ENCODE results near the gene MXRA8.
"Not testable (repeated sequence)": the region's sequence is repeated elsewhere in the genome, so short reads cannot be mapped to it uniquely, and the experiment has no call there.

MXRA8 gene, protein sequence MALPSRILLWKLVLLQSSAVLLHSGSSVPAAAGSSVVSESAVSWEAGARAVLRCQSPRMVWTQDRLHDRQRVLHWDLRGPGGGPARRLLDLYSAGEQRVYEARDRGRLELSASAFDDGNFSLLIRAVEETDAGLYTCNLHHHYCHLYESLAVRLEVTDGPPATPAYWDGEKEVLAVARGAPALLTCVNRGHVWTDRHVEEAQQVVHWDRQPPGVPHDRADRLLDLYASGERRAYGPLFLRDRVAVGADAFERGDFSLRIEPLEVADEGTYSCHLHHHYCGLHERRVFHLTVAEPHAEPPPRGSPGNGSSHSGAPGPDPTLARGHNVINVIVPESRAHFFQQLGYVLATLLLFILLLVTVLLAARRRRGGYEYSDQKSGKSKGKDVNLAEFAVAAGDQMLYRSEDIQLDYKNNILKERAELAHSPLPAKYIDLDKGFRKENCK

DNA sequence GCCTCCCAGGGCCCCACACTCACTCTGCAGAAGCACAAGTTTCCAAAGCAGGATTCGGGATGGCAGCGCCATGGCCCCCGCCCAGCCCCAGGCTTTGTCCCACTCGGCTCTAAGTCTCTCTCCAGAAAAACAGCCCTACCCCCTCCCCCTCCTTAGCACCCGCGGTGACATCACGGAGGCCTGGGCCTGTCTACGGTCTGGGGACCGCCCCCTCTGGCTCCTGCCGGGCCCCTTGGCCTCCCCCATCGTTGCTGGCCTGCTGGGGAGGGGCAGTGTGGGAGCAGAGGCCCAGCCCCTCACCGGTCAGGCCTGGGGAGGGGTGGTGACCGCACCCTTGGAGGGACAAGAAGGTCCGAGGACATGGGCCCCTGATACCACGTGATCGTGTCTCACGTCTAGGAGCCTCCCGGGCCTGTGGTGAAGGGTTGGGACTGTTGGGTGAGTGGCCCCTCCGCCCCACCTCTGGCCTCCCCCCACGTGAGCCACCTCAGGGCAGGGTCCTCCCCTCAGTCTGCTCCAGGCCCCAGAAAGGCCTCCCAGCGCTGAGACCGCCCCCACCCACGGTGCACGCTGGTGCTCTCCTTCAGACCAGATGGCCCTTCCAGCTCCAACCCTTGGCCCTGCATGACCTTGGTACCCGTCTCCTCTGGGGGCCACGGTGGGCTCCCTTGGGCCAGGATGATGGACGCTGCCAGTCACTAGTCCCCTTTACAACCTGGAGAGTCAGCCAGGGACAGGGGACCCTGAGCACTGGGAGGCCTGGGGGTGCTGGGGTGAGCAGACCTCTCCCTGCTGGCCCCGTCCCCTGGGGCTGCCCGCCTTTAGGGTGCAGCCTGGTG, at the start of gene MXRA8:
MXRA8 (minus strand) TSS at position 123 of the 839 bp plus-strand sequence; CDS start at position 72, 51 bp downstream.
- no peak for DNase-seq

DNA sequence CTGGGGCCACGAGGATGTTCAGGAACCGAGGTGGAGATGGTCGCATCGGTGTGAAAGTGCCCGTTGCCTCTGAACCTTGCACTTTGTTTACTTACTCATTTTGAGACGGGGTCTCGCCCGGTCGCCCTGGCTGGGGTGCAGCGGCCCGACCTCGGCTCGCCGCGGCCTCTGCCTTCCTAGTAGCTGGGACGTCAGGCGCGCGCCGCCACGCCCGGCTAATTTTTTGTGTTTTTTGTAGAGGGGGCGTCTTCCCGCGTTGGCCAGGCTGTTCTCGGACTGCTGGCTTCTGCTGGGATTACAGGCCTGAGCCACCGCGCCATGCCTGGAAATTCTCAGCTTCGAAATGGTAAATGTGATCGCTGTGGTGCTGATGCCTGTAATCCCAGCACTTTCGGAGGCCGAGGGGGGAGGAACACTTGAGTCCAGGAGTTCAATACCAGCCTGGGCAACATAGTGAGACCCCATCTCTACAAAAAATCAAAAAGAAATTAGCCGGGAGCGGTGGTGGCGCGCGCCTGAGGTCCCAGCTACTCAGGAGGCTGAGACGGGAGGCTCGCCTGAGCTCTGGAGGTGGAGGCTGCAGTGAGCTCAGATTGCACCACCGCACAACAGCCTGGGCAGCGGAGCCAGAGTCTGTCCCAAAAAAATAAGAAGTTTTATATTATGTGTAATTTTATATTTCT, 49.4 kb upstream of the MXRA8 start:
- no peak for DNase-seq

DNA sequence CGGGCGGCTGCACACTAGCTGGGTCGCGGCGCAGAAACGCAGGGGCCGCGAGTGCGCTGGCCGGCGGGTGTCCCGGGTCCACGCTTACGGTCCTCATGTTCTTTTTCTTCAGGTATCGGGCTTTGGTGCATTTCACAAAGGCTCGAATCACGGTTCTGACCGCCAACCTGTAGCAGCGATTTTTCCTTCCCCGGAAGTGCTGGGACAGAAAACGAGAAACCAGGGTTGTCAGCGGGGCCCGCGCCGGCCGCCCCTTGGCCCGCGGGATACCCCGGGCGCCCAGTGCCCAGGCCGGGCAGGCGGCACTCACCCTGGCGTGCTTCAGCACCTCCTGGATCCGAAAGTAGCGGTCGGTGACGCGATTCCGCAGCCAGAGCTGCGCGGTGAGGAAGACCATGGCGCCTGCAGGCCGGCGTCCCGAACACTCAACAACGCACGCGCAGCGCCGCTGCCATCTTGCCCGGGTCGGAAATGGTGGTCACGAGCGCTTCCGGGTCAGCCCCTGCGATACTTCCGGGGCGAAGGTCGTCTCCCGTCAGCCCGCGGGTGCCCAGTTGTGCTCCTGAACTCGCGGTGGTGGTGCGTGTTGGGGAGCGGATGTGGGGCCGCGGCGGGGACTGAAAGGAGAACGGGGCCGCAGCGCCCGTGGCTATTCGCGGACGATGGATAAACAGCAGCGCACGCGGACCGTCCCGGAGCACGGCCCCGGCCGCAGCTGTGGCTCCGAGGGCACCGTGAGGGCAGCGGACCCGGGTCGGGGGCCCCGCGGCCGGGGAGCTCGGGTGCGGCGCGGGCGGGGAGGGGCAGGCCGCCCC, 48.7 kb upstream of the MXRA8 start, which contains the start of gene MRPL20:
MRPL20 (minus strand) TSS at position 473 of the 815 bp plus-strand sequence; CDS start at position 397, 76 bp downstream.
- peak; percentile 81 to 89 for DNase-seq

DNA sequence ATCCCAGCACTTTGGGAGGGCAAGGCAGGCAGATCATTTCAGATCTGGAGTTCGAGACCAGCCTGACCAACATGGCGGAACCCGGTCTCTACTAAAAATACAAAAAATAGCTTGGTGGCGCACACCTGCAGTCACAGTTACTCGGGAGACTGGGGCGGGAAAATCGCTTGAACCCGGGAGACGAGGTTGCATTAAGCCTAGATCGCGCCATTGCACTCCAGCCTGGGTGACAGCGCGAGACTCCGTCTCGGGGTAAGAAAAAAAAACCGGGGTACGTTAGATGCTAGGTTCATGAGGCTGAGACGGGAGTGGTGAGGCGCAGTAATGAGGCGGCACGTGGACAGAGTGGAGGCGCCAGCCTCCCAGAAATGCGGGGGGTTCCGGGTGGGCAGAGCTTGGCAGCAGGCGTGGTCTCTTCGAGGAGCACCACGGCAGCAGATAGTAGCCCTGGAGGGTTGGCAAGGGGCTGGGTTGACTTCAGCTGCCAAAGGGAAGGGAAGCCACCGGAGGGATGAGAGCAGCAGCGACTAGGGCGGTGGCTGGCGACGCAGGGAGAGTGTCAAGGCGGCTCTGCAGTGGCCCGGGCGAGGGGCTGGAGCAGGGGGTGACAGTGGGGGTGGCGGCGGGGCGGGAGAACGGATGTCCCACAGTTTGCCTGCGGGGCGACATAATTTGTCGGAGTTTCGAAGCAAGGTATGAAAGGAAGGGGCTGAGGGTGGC, 47.9 kb upstream of the MXRA8 start:
- no peak for DNase-seq

DNA sequence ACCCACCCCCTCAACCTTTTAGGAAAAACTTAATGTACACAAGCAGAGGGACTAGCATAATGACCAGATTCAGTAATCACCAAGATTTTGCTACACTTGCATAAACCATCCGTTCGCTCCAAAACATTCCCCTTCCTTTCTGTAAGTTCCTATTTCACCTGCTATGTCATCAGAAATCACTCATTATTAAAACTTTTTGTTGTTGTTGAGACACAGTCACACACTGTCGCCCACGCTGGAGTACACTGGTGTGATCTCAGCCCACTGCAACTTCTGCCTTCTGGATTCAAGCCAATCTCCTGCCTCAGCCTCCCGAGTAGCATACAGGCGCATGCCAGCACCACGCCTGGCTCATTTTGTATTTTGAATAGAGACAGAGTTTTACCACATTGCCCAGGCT, 45.3 kb upstream of the MXRA8 start:
- no peak for DNase-seq

DNA sequence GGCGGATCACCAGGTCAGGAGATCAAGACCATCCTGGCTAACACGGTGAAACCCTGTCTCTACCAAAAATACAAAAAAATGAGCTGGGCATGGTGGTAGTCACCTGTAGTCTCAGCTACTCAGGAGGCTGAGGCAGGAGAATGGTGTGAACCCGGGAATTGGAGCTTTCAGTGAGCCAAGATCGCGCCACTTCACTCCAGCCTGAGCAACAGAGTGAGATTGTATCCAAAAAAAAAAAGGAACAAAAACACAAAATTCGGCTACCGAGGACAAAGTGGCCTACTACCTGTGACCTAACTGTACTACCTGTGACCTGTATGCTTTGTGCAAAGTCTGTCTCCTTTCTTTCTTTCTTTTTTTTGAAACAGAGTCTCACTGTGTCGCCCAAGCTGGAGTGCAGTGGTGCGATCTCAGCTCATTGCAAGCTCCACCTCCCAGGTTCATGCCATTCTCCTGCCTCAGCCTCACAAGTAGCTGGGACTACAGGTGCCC, 44.6 kb upstream of the MXRA8 start:
- DNase-seq: not testable (repeated sequence)

DNA sequence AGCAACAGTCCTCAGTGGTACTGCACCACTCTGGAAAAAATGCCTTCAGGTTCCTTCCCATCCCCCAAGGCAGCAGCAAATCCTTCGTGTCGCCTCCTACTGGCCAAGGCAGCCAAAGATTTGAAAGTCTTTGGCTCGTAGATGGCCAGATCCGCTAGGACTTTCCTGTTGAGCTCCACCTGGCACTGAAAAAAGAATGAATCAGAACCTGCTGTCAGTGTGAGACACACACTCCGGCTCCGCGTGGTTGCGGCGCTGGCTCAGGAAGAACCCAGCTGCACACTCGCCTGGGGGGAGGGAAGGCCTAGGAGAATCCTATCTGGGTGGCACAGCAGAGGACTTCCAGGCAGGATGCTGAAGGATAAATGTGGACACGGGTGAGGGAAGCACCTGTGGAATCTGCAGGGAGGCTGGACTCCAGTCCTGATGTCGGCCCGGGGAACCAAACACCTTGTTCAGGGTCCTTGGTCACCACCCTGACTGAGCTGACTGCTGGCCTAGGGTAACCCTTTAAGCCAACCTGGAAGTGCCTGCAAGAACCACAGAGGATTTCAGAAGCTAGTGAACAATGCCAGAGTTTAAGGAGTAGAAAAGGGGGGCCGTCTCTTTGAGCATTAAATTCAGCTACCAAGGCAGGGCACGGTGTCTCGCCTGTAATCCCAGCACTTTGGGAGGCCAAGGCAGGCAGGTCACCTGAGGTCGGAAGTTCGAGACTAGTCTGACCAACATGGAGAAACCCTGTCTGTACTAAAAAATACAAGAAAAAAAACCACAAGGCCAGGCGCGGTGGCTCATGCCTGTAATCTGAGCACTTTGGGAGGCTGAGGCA, 43.9 kb upstream of the MXRA8 start:
- no peak for DNase-seq

DNA sequence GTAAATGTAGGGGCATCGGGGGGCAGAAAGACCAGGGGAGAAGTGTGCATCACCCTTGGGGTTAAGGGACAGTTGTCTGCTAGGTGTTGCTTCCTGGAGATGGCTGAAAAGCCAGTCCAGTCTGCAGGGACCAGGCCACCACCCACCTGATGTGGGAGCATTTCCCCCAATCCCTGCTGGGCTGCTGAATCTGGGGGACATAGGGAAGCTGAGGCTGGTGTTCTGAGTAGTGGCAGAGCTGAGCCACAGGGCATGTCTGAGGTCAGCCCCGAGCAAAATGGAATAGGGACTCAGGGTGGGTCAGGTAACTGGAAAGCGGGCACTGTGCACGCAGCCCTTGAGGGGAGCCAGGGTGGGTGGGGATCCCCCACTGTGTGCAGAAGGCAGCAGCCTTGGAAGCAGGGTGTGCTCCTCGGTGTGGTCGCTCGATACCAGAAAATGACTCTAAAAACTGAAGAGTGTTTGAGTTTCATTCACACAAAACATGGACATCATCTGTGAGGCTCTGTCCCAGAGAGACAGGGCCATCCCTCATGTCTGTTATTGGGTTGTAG, 43.2 kb upstream of the MXRA8 start:
- DNase-seq: no peak

DNA sequence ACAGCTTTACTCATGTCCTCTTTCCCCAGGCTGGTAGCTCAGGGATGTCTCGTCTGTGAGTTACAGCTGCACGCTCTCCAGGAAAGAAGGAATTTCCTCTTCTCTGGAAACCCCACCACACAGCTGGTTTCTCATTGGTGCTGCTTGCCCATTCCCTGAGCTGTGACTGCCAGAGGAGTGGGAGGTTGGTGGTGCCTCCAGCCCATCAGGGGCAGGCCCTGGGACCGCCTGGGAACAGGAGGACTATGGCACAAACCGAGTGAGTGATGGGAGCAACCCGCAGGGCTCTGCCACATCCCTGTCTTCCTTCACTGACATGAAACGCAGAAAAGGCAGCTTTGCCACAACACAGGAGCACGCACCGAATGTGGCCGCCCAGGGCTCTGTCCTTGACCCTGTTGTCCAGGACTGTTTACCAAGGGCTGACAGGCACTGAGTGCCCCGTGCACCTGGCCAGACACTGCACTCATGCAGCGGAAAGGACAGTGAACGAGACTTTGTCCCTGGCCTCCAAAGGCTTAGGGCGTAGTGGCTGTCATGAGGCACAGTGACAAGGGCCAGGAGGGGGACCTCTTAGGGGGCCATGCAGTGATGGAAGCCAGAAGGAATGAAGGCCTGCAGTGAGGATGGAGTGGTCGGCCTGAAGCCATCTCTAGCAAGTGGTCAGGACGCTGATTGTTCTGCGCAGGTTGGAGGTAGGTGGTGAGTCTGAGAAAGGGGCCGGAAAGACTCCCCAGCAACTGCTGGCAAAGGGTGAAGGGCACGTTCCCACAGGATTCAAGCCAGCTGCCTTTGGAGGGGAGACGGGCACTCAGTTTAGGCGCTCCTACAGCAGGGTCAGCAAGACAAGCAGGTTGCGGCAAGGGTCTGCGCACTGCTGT, 42.5 kb upstream of the MXRA8 start:
- no peak for DNase-seq

DNA sequence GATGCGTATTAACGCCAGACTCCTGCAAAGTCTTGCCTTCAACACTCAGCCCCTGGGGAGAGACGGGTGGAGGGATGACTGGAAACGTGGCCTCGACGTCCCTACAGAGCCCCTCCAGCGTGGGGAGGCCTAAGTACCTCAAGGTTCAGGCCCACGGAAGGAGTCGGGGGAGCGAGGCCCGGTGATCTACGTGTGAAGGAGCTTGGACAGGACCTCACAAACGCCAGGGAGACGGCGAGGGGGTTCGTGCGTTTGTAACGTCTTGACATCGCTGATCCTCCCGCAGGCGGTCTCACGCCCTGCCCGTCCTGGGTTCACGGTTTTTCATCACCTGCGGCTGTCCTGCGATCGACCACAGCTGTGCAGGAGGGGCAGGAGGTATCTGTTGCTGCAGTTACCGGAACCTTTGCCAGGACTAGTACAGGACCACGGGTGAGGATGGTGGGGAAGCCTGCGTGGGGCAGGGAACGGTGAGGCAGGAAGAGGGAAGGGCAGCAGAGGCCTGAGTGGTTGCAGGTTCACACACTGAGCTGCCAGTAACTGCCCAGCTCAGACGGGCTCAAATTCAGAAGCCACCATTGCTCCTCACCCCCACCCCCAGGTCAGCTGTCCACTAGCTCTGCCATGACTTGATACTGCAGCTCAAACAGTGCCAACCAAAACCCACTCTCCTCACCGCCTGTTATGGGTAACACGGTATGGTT, 41.7 kb upstream of the MXRA8 start:
- no peak for DNase-seq

DNA sequence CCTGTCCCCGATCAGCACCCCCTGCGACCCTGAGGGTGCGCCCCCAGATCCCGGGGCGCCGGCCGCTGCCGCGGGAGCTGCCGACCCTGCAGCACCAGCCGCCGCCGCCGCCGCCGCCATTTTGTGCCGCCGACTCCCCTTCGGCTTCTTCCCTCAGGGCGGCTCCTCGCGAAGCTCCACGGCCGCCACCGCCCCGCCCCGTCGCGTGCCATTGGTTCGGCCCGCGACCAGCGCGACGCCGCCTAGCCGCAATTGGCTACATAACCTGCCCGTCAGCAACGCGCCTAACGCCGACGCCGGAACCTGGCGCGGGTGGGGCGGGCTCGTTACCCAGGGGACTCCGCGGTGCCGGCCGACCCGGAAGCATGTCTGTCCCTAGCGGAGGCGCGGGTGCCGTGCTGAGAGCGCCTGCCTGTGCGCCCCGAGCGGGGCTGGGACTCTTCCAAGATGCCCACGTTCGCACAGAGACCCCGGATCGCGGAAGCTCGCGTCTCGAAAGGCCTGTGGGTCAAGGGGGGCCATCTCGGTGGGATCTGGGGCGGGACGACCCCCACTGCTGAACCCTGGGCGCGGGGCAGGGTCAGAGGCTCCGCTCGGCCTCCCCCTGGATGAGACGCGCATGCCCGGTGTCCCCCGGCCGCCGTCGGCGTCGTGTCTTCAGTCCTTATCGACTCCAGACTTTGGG, 41.0 kb upstream of the MXRA8 start, which contains the start of gene CCNL2:
CCNL2 (minus strand) TSS at position 149 of the 685 bp plus-strand sequence; CDS start at position 120, 29 bp downstream.
- peak; percentile 96 to 98 for DNase-seq

DNA sequence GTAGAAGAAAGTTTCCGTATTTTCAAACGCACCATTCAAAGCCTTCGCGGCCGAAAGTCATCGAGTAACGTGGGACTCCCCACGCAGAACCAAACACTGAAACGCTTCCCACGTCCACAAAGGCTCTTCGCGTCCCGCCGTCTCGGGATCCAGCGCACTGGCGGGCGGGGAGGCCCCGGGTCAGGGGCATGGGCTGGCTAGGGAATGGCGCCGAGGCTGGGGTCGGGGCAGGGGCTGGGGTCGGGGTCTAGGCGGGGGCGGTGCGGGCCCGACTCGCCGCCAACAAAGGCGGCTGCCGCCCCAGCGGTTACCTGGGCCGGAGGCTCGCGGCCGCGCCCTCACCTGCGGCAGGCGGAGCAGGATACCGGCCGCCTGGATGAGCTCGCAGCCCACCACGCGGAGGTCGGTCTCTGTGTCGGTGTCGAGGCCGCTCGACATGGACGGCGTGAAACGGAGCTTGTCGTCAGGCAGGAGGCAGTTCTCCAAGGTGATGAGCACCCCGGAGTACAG, 40.4 kb upstream of the MXRA8 start:
- DNase-seq: no peak

DNA sequence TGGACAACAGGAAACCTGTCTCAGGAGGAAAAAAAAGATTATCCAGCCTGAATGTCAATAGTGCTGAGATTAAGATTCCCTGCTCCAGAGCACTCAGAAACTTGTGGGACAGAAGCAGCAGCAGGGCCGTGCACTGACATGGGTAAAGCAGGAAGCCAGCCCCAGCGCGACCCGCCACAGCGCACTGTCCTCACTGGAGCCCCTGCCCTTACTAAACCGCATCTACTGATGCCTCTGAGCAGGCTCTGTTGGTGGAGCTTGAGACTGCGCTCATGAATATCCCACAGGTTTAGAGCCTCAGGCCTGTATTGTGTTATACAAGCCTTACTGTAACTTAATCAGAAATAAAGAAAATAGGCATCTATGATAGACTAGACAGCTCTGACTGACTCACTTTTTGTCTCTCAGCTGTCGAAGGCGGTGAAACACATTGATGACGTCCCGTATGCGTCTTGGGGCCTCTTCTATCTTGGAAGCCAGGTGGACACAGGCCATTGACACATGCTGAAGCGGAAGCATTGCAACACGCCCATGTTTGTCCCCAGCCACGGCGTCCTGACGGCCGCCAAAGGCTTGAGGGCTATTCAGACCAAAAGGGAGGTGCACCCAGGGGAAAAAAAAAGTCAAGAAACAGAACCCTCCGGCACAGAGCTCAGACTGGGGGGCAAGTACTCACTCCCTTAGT, 39.6 kb upstream of the MXRA8 start:
- DNase-seq: no peak

DNA sequence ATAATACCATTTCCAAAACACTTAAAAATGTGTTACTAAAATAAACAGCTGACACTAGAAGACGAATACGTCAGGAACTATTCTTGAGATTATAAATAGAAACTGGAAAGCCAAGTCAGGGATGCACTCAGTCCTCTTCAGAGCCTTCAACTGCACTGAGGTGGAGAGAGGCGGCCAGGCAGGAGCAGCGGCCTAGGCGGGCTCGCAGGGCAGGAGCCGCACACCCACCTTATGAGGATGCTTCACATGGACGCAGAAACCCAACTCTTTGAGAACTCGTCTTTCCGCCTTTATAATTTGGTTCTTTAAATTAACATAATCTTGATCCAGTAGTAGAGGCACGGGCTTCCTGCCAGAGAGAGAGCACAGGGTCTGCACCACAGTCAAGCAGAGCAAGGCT, 36.8 kb upstream of the MXRA8 start:
- no peak for DNase-seq

DNA sequence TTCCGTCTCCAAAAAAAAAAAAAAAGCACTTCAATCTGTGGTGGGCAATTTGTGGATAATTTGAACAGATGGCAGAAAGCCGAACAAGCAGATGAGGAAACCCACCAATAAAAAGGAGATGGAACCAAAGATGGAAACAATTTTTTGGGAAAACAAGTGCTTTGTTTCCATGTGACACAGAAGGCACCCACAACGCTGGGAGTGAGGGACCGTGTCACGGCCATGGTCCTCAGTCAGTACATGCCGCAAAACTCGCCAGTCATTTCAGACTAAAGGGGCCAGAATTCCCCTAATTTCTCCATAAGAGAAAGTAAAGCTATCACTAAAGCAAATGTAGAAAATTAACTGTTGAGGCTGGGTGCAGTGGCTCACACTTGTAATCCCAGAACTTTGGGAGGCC, 35.8 kb upstream of the MXRA8 start:
- no peak for DNase-seq

DNA sequence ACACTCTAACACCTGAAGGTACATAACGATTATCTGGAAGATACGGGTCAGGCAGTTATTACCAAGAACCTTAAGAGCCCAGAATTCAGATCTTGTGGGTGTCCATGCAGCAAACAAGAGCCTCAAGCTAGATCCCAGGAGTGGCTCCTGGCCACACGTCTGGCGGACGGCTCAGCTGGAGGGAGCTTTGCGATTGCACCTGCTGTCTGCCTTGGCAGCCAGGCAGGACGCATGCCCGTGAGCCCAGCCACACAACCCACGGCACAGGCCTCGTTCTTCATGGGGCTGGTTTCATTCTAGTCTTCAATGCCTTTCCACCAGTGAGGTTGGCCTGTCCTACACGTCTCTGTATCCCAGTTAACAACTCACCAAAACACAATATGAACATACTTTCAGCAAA, 35.1 kb upstream of the MXRA8 start:
- DNase-seq: no peak

DNA sequence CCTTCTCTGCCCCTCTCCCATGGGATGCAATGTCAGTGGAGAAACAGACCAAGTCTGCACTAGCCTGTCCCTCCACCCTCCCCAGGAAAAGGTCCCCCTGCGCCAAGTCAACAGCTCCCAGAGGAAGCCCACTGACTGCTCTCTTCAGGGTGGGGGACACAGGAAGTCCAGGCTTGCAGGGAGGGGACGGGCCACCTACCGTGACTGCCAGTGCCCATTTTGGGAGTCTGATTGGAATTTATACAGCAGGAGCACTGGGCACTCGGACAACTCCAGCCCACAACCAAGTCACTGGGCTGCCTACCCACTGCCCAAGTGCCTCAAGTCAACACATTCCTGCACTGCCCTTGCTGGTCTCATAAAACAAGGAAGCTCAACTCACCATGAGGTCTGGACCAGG, 34.7 kb upstream of the MXRA8 start:
- no peak for DNase-seq

Measured in hippocampal formation (tissue), 2 donors.